Naive thymus-derived CD4-positive, alpha-beta T cell (primary cell): ENCODE data around the gene TRIO. TPM values are rescaled to one million over a fixed set of nuclear protein-coding genes. Genes with fewer than 3 reads are reported as not detected.

Experiments
- ATAC-seq: fragments of 150-1000 bp; cut with Tn5 transposase; 2 replicates; pipeline ENCODE4 v1.10.0; 2021; ENCODE audit warnings: mild to moderate bottlenecking, moderate library complexity
- CTCF ChIA-PET: fragments of 350-600 bp; sonication (Branson Sonifier 250); formaldehyde crosslinking; loops from one replicate; lab custom pipeline; 2021; ENCODE audit warnings: antibody characterized with exemption; lab: Charles Lee
- POLR2A ChIA-PET: fragments of 350-600 bp; sonication (Branson Sonifier 250); formaldehyde crosslinking; loops from one replicate; lab custom pipeline; 2021; ENCODE audit warnings: antibody characterized with exemption, inconsistent platforms; lab: Charles Lee
- DNase-seq, 9 donors: peaks; one replicate each; pipeline versions ENCODE4 v3.0.0 to v3.0.0-alpha.2; 2020 to 2022; ENCODE audit warnings: mixed read lengths in 1 of 9
- H3K27ac ChIP-seq: one replicate; pipeline ENCODE4 v1.7.0; 2013; ENCODE audit warnings: mild to moderate bottlenecking, low read depth, low read length, moderate library complexity
- H3K27me3 ChIP-seq, 2 donors: one replicate each; pipeline ENCODE4 v1.7.0; 2013; ENCODE audit warnings: low read length in 2 of 2, mild to moderate bottlenecking in 2 of 2, moderate library complexity in 2 of 2; ENCODE audit not compliant: control insufficient read depth in 2 of 2, insufficient read depth in 2 of 2
- H3K36me3 ChIP-seq, 3 experiments: 1 replicate in 2 of 3; 2 replicates in 1 of 3; pipeline ENCODE4 v1.7.0; 2013; ENCODE audit warnings: low read length in 3 of 3, mild to moderate bottlenecking in 3 of 3, moderate library complexity in 1 of 3; ENCODE audit not compliant: insufficient read depth in 3 of 3, control insufficient read depth in 2 of 3
- H3K4me1 ChIP-seq, 2 donors: one replicate each; pipeline ENCODE4 v1.7.0; 2013; ENCODE audit warnings: low read length in 2 of 2, mild to moderate bottlenecking in 2 of 2, moderate library complexity in 1 of 2; ENCODE audit not compliant: control insufficient read depth in 2 of 2, insufficient read depth in 2 of 2
- H3K4me3 ChIP-seq: 2 replicates; pipeline ENCODE4 v1.7.0; 2013; ENCODE audit warnings: mild to moderate bottlenecking, low read length
- H3K9me3 ChIP-seq, 3 experiments: 1 replicate in 2 of 3; 2 replicates in 1 of 3; pipeline ENCODE4 v1.7.0; 2013; ENCODE audit warnings: low read length in 3 of 3; ENCODE audit not compliant: control insufficient read depth in 2 of 3
- H3K27ac Mint-ChIP-seq, 9 donors: one replicate each; pipeline ENCODE4 v1.8.0; 2020 to 2022; ENCODE audit warnings: mixed read lengths in 9 of 9, mild to moderate bottlenecking in 8 of 9, moderate library complexity in 5 of 9, inconsistent platforms in 2 of 9
- H3K27me3 Mint-ChIP-seq, 5 donors: one replicate each; pipeline ENCODE4 v1.8.0; 2021 to 2022; ENCODE audit warnings: mixed read lengths in 5 of 5, mild to moderate bottlenecking in 1 of 5
- H3K36me3 Mint-ChIP-seq, 5 donors: one replicate each; pipeline ENCODE4 v1.8.0; 2020 to 2022; ENCODE audit warnings: mixed read lengths in 5 of 5, mild to moderate bottlenecking in 3 of 5, inconsistent platforms in 1 of 5
- H3K4me1 Mint-ChIP-seq, 7 donors: one replicate each; pipeline ENCODE4 v1.8.0; 2020 to 2022; ENCODE audit warnings: mixed read lengths in 7 of 7, mild to moderate bottlenecking in 3 of 7, inconsistent platforms in 1 of 7
- H3K4me3 Mint-ChIP-seq, 10 donors: one replicate each; pipeline ENCODE4 v1.8.0; 2020 to 2022; ENCODE audit warnings: mild to moderate bottlenecking in 10 of 10, mixed read lengths in 10 of 10, moderate library complexity in 6 of 10, inconsistent platforms in 2 of 10
- H3K9me3 Mint-ChIP-seq, 11 donors: one replicate each; pipeline ENCODE4 v1.8.0; 2020 to 2022; ENCODE audit warnings: mixed read lengths in 11 of 11, mild to moderate bottlenecking in 4 of 11, inconsistent platforms in 1 of 11, moderate library complexity in 1 of 11
- intact Hi-C, 2 donors: fragments of 100-400 bp; cut with micrococcal nuclease; formaldehyde crosslinking; loops; one replicate each; pipeline ENCODE4 v1.15.1; 2023
- polyA plus RNA-seq, 2 donors: library from polyadenylated mRNA; unstranded; fragments of 300-500 nt; fragmentation: Illumina TruSeq; gene quantifications; one replicate each; pipeline ENCODE4 v1.2.3, GENCODE V29; 2021
- total RNA-seq, 6 experiments: library from RNA in 5 of 6; stranded (reverse) in 5 of 6; gene quantifications; 1 replicate in 5 of 6; 2 replicates in 1 of 6; pipeline ENCODE4 v1.2.3 and lab custom pipeline; 2021 to 2026

TRIO gene
- total and polyA plus RNA-seq, 7 experiments from 2014 or later: 0.16 to 45.9 (median 5.7) TPM

DNA sequence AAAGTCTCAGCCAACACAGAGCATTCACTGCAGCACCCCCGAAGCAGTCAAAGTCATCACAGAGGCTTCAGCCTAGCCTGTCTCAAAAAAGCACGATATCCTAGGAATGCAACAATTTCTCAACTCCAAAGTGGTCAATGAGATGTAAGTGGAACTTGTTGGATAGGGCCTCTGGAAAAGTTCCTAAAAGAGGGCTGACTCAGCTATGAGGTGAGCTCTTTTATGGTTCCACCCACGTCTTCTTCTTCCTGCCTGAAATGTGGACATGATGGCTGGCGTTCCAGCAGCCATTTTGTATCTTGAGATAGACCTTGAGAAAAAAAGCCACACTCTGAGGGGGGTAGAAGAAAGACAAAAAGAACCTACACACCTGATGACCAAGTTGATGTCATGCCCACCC is 32.5 kb upstream of the TRIO start:
- peaks cover 0 to 19% (median 4%) of the 10 kb centered on the region in 7 donors for H3K4me1 Mint-ChIP-seq
- no peak overlapping the region for H3K4me3 ChIP-seq
- no peaks in the 10 kb centered on the region for H3K36me3 Mint-ChIP-seq
- H3K27ac ChIP-seq: no peak overlapping the region
- no peak for DNase-seq
- intact Hi-C loops: no loop called here
- ATAC-seq: no peak
- POLR2A ChIA-PET: no interaction called here
- no peaks in the 10 kb centered on the region for H3K36me3 ChIP-seq
- peaks cover 0 to 5% (median 0%) of the 10 kb centered on the region in 11 donors for H3K9me3 Mint-ChIP-seq
- H3K27me3 Mint-ChIP-seq: peaks cover 9 to 25% (median 23%) of the 10 kb centered on the region in 5 donors
- H3K9me3 ChIP-seq: no peaks in the 10 kb centered on the region
- CTCF ChIA-PET: no interaction called here
- no peak overlapping the region for H3K27ac Mint-ChIP-seq
- no peaks in the 10 kb centered on the region for H3K4me1 ChIP-seq
- no peak overlapping the region for H3K4me3 Mint-ChIP-seq
- no peaks in the 10 kb centered on the region for H3K27me3 ChIP-seq

DNA sequence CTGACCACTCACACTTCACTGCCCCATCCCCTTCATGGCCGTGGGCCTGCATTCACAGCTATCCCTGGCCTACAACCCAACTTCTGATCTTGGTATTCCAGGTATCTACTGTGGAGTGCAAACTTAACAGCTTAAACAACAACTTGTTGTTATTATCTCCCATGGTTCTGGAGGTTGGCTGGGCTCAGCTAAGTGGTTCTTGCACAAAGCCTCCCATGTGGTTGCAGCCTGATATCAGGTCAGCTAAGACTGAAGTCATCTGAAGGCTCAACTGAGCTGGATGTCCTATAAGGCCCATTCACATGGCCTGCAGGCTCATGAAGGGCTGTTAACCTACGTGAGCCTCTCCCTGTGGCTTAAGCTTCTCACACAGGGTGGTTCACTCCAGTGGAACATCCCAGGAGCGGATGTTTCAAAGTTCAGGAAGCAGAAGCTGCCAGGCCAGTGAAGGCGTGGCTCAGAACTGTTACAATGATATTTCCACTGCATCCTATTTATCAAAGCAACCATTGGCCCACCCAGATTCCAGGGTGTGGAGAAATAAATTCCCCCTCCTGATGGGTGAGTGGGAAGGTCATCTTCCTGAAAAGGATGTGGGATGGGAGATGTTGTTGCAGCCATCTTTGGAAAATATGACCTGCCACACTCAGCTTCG is 30.0 kb upstream of the TRIO start:
- Mint-ChIP-seq H3K36me3 (no peaks in the 10 kb centered on the region), H3K4me3 (no peak overlapping the region), H3K4me1 (peaks cover 0 to 12% (median 4%) of the 10 kb centered on the region in 7 donors), H3K27ac (no peak overlapping the region), H3K9me3 (peaks cover 0 to 1% (median 0%) of the 10 kb centered on the region in 11 donors), H3K27me3 (peaks cover 3 to 13% (median 4%) of the 10 kb centered on the region in 5 donors)
- no peaks in the 10 kb centered on the region for H3K36me3 ChIP-seq
- H3K9me3 ChIP-seq: no peaks in the 10 kb centered on the region
- no peak overlapping the region for H3K4me3 ChIP-seq
- CTCF ChIA-PET: no interaction called here
- DNase-seq (no peak), ATAC-seq (no peak)
- H3K4me1 ChIP-seq: no peaks in the 10 kb centered on the region
- no peaks in the 10 kb centered on the region for H3K27me3 ChIP-seq
- H3K27ac ChIP-seq: no peak overlapping the region
- POLR2A ChIA-PET: no interaction called here
- intact Hi-C loops: no loop called here

DNA sequence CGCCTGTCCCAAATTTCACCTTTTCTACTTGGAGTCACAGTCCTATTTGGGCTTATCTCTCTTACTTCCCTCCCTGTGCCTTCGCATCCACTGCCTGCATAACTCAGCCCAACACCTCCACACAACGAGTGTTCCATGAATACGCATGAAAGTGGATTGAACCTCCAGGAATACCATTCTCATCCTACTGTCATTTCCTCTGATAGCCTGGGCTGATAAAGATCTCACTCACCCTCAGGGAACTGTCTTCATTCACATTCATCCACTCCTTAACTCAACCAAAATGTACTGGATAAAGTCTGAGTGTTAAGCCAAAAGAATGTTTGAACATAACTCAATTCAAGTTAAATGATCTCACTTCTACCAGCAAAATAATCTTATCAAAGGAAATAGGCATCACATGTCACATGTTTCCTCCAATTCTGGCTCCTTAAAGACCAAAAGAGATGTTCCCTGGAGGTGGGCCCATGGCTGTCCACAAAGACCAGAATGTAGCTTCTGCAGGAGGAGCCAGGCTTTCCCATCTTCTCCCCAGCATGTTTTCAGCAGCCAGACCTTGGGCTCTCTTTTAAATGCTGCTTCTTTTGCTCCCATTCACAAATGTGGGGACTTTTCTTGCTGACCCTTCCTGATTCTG is 28.4 kb upstream of the TRIO start:
- ChIA-PET CTCF (no interaction called here), POLR2A (no interaction called here)
- Mint-ChIP-seq H3K27me3 (peaks cover 0 to 12% (median 4%) of the 10 kb centered on the region in 5 donors), H3K4me1 (no peaks in the 10 kb centered on the region), H3K27ac (no peak overlapping the region), H3K4me3 (no peak overlapping the region), H3K36me3 (no peaks in the 10 kb centered on the region), H3K9me3 (peaks cover 0 to 1% (median 0%) of the 10 kb centered on the region in 11 donors)
- Histone ChIP-seq H3K27ac (no peak overlapping the region), H3K27me3 (no peaks in the 10 kb centered on the region), H3K4me3 (no peak overlapping the region), H3K4me1 (no peaks in the 10 kb centered on the region), H3K9me3 (no peaks in the 10 kb centered on the region), H3K36me3 (no peaks in the 10 kb centered on the region)
- no peak for ATAC-seq
- DNase-seq: no peak
- intact Hi-C loops: no loop called here

DNA sequence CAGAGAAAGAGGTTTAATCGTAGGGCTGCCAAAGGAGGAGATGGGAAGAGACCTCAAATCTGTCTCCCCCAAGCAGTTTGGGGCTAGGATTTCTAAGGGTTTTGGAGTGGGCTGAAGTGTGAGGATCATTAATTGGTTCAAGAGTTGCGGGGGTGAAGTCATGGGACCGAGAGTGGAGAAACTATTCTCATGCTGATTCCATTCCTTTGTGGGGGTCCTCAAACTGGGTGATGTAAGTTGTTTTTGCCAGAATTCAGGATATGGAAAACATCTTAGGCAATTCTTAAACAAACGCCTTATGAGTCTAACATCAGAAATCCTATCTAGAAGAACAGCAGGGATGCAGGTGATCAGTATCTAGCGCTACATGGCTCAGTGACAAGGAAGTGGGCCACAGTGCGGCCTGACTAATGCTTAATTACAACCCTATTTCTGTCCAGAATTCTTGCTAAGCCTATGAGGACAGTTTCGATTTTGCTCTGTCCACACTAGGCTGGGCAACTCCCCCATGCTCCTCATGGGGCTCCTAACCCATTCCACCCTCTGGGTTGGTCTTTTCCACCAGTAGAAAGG is 27.7 kb upstream of the TRIO start:
- H3K4me1 ChIP-seq: no peaks in the 10 kb centered on the region
- H3K4me3 Mint-ChIP-seq: no peak overlapping the region
- H3K9me3 Mint-ChIP-seq: peaks cover 0 to 1% (median 0%) of the 10 kb centered on the region in 11 donors
- POLR2A ChIA-PET: no interaction called here
- no peaks in the 10 kb centered on the region for H3K36me3 Mint-ChIP-seq
- no peaks in the 10 kb centered on the region for H3K27me3 ChIP-seq
- no peaks in the 10 kb centered on the region for H3K4me1 Mint-ChIP-seq
- H3K27ac Mint-ChIP-seq: no peak overlapping the region
- intact Hi-C loops: no loop called here
- H3K27ac ChIP-seq: no peak overlapping the region
- ATAC-seq (no peak), DNase-seq (no peak)
- no peaks in the 10 kb centered on the region for H3K9me3 ChIP-seq
- CTCF ChIA-PET: no interaction called here
- H3K27me3 Mint-ChIP-seq: peaks cover 0 to 12% (median 4%) of the 10 kb centered on the region in 5 donors
- H3K36me3 ChIP-seq: no peaks in the 10 kb centered on the region
- H3K4me3 ChIP-seq: no peak overlapping the region

DNA sequence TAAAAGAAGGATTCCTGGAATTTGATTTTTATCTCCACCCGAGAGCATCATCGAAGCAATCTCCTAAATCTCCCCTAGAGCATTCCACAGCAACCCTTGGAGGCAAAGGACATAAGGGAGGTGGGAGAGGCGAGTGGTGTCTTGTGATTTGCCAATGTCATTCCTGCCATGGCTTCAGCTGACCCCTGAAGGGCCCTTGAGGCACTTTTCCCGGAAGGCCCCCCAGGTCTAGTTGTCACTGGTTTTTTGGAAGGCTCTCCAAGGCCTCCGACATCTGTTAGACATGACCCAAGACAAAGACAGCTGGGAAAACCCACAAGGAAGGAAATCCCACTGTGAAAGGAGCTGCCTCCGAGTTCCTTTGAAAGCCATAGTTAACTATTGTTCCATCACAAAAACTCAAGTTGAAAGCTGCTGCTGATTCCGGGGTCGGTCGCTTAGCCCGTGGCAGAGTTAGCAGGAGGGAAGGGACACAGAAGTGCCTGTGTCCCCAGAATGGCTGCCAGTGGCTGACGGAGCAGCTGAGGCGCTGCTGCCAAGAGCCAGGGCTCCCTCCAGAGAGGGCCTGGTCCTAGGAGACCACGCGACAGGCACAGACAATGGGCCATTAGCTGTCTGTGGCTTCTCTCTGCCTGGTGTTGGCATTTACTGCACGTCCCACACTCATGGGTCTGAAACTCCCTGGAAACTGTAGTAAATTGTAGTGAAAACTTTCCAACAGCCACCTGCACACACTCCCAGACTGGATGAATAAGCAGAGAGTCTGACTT is 24.4 kb upstream of the TRIO start:
- POLR2A ChIA-PET: no interaction called here
- peaks cover 0 to 2% (median 0%) of the 10 kb centered on the region in 11 donors for H3K9me3 Mint-ChIP-seq
- CTCF ChIA-PET: no interaction called here
- ATAC-seq (no peak), DNase-seq (no peak)
- H3K4me3 Mint-ChIP-seq: no peak overlapping the region
- no peaks in the 10 kb centered on the region for H3K36me3 Mint-ChIP-seq
- no peak overlapping the region for H3K27ac Mint-ChIP-seq
- no peaks in the 10 kb centered on the region for H3K36me3 ChIP-seq
- H3K4me3 ChIP-seq: no peak overlapping the region
- H3K4me1 ChIP-seq: no peaks in the 10 kb centered on the region
- H3K27me3 ChIP-seq: no peaks in the 10 kb centered on the region
- intact Hi-C loops: no loop called here
- H3K9me3 ChIP-seq: no peaks in the 10 kb centered on the region
- peaks cover 0 to 13% (median 4%) of the 10 kb centered on the region in 5 donors for H3K27me3 Mint-ChIP-seq
- H3K4me1 Mint-ChIP-seq: no peaks in the 10 kb centered on the region
- H3K27ac ChIP-seq: no peak overlapping the region

DNA sequence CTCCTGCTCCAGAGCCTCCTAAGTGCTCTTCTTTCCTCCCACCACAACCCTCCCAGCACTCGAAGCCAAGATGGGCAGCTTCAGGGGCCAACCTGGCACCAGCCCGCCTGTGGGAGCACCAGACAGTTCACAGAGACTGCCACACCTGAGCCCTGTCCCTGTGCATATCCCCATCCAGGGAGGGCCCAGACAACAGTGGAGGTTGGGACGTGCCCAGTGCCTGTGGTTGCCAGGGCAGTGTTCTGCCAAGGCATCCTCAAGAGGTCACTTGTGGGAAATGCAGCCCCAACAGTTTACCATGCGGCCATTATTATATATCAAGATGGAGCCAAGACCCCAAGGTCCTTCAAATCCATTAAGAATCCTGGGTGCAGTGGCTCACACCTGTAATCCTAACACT is 23.0 kb upstream of the TRIO start:
- H3K4me3 Mint-ChIP-seq: no peak overlapping the region
- POLR2A ChIA-PET: no interaction called here
- no peaks in the 10 kb centered on the region for H3K36me3 ChIP-seq
- no peak overlapping the region for H3K4me3 ChIP-seq
- peaks cover 0 to 2% (median 0%) of the 10 kb centered on the region in 11 donors for H3K9me3 Mint-ChIP-seq
- H3K27ac ChIP-seq: no peak overlapping the region
- H3K27me3 Mint-ChIP-seq: peaks cover 0 to 15% (median 4%) of the 10 kb centered on the region in 5 donors
- no peak for DNase-seq
- intact Hi-C loops: no loop called here
- no peaks in the 10 kb centered on the region for H3K4me1 ChIP-seq
- no peaks in the 10 kb centered on the region for H3K9me3 ChIP-seq
- H3K36me3 Mint-ChIP-seq: no peaks in the 10 kb centered on the region
- H3K27ac Mint-ChIP-seq: no peak overlapping the region
- H3K4me1 Mint-ChIP-seq: no peaks in the 10 kb centered on the region
- CTCF ChIA-PET: no interaction called here
- no peaks in the 10 kb centered on the region for H3K27me3 ChIP-seq
- ATAC-seq: no peak
